SK-N-MC (cell line): Measurements from ENCODE around the gene AJUBA.
A peak's percentile ranks its signal among the peaks of the same experiment; 100 is the strongest.

ENCODE experiments used
- EZH2 ChIP-seq: fragments of 200-600 bp; sonication (generic); IDR thresholded peaks from one replicate; pipeline ENCODE4 v1.6.1; 2017; ENCODE audit warnings: antibody characterized with exemption
- POLR2AphosphoS5 ChIP-seq: IDR thresholded peaks from 2 replicates; pipeline ENCODE4 v1.6.1; 2012; ENCODE audit warnings: mild to moderate bottlenecking, low read depth, low read length, borderline replicate concordance

- TF ChIP-seq EZH2 (no peak), POLR2AphosphoS5 (peak; percentile 81)
Observed at GRCh38 chr14:22982477-22983245, at the start of gene AJUBA.
